OCI-M2 (cell line): ENCODE measurements around the gene MYDGF.
A peak's percentile ranks its signal among the peaks of the same experiment; 100 is the strongest.

Experiments used
- DNase-seq: peaks from one replicate; lab custom pipeline; 2025; ENCODE audit not compliant: unreplicated experiment; lab: John Stamatoyannopoulos, UW

Gene MYDGF

DNA sequence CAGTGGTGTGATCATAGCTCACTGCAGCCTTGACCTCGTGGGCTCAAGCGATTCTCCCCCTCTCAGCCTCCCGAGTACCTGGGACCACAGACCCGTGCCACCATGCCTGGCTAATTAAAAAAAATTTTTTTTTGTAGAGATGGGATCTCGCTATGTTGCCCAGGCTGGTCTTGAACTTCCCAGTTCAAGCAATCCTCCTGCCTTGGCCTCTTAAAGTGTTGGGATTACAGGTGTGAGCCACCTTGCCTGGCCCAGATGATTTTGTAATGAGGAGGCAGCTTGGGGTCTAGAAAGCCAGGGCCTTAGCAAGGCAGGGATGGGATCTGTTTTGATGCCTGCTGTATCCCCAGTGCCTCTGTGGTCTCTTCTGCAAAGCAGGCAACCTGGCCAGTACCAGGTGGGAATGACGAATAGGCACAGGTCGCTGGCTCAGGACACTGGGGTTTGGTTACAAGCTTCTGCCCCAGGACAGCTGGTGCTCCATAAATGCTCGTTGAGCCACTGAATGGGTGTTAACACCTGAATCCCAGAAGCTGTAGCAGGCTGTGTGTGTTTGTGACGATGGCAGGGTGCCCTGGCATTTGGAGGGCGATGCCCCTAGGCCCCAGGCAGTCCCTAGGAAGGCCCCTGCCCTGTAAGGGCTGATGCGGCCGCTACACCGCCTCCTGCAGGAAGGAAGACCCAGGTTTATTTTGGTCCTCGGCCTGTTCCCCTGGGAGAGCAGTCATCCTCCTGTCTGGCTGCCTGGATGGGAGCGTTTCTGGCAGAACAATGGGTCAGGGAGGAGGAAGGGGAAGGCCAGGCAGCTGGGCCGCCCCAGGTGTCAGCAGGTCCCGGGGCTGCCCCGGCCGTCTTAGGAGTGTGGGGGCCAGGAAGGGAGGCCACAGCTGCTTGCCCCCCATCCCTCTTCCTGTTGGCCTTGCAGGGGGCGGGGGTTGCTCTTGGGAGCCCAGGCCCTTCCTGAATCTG, 22.2 kb downstream of the MYDGF start:
- DNase-seq = no peak

DNA sequence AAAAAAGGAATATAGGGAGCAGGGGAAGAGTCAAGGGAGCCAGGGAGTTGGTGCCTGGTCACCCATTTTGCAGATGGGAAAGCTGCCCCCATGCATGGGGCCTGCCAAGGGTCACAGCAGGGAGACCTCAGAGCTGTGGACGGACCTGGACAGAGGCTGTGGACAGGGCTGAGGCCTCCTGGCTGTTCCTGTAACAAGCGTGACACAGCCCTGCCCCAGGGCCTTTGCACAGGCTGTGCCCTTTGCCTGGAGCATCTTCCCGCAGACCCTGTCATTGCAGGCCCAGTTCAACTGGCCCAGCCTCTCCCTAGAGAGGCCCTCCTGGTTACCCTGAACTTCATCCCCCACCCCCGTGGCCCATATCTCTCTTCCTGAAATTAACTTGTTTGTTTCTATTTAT, 24.4 kb downstream of the MYDGF start:
- no peak for DNase-seq

- DNase-seq = no peak
These were observed 27.5 kb downstream of the MYDGF start for GRCh38 chr19:4642625-4643024.

DNA sequence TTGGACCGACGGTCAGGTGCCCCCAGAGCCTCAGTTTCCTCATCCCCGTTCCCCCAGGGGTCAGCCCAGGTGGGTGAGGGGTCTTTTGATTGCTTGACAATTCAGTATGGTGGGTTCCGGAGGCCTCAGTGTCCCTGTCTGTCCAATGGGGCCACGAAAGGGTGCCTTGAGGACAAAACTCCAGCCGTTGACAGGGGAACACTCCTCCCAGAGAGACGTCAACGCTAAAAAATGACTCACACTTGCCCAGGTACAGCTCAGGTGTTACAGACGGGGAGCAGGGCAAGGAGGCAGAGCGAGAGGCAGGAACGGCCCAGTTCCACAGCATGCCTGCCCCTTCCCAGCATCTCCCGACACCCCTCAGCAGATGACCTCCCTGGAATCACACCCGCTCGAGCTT, 29.0 kb downstream of the MYDGF start:
- no peak for DNase-seq

DNA sequence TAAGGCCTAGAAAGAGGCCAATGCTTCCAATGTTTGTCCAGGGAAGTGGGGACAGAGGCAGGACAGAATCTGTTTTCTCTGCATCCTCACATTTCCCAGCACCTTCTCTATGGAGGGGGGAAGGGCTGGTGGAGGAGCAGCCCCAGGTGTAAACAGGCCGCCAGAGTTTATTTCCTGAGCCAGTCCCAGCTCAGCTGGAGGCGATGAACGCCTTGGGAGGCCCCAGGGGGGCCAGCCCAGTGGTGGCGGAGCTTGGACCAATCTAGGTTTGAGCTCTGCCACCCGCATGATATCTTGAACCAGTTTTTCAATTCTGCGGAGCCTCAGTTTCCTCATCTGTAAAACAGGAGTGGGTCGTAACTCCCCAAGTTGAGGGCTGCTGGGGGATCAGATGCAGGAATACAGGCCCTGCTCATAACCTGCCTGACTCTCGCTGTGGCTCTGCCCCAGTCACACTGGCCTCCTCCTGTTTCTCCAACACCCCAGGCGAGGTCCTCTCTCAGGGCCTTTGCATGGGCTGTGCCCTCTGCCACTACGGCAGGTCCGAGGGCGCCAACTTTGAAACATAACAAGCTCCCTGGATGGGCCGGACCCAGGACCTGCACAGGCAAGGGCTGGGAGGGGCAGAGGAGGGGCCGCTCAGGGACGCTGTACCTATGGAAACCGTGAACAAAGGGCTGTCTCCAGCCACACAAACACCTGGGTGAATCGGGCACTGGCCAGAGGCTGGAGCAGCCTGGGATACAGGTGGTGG, 29.7 kb downstream of the MYDGF start:
- DNase-seq = no peak

GRCh38 chr19:4639531-4640246, 30.5 kb downstream of the MYDGF start:
- DNase-seq = no peak

- peak; percentile 82 for DNase-seq
These were observed 31.2 kb downstream of the MYDGF start, which contains the start of gene TNFAIP8L1 for GRCh38 chr19:4638828-4639530. Gene TNFAIP8L1 (plus strand): TSS chr19:4639516. CDS start chr19:4651870, 12,354 bp downstream.

GRCh38 chr19:4638317-4638716, 31.8 kb downstream of the MYDGF start:
- no peak for DNase-seq

GRCh38 chr19:4636761-4637160, 33.4 kb downstream of the MYDGF start:
- DNase-seq = no peak

DNA sequence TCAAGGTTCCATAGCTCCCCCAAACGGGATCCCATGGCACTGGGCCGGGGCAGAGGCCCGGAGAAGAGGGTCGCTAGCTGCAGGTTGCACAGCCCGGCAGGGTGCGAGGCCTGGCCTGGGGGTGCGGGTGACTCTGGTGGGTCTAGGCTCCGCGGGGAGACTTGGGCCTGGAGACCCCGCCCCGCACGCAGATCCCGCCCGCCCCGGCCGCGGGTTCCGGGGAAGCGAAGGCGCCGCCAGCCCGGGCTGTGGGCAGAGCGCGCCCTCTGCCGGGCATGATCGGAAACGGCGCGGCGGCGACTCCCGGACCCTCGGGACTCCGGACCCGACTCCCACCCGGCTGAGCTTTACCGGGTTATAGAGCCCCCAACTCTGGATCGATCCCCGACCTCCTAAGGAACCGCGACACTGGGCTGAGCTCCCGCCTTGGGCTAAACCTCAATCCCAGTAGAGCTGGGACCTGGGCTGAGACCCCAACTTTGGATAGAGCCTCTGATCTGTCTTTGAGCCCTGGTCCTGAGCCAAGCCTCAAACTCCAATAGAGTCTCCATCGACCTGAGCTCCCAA, 33.9 kb downstream of the MYDGF start:
- DNase-seq = no peak

GRCh38 chr19:4635754-4636116, 34.4 kb downstream of the MYDGF start:
- no peak for DNase-seq

- peak; percentile 62 for DNase-seq
These were observed 36.8 kb downstream of the MYDGF start for GRCh38 chr19:4633140-4633967.

DNA sequence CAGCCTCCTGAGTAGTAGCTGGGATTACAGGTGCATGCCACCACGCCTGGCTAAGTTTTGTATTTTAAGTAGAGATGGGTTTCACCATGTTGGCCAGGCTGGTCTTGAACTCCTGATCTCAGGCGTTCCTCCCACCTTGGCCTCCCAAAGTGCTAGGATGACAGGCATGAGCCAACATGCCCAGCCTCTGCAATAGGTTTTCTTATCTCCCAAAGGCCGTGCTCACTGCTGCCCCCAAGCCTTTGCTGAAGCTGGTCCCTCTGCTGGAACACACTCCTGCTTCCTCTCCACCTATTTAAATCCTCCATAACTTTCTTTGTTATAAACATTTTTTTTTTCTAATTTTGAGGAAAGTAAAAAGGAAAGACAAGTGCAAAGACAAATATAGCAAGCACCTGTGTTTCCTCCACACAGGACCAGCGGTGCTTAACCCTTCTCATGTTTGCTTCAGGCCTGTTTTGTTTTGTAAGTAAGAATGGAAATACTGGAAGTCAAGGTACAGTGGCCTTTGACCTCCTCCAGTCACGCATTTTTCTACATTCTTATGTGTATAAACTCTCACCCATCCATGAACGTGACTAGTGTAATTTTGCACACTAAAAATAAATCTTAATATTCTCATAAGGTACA, 45.3 kb downstream of the MYDGF start:
- DNase-seq = no peak

DNA sequence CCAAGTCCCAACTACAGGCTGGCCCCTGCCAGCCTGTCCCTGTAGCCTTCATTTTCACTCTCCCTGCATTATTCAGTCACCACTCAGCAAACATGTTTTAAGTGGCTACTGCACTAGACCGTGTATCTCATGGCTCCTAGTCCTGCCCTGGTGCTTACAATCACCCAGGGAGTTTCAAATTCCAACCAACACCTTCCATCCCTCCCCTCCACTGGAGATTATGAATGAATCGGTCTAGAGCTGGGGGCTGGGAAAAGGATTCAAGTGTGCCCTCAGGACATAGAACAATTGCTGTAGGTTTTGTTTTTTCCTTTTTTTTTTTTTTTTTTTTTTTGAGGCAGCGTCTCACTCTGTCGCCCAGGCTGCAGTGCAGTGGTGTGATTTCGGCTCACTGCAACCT, 45.8 kb downstream of the MYDGF start:
- DNase-seq = no peak

GRCh38 chr19:4622695-4623421, 47.3 kb downstream of the MYDGF start:
- no peak for DNase-seq

DNA sequence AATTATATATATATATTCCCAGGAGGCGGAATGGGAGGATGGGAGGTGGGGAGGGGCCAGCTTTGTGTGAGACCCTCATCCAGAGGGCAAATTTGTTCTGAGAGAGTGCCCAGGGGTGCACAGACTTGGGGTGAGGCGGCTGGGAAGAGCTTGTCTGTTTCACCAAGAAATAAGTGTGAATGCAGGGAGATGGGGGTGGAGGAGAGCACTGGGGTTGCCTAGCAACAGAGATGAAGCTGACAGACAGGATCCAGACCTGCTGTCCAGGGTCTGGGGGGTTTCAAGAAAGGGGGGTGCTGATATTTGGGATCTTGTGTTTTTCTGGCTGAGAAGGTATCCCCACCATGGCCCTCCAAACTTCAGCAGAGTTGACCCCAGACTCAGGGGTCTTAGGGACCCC, 49.5 kb downstream of the MYDGF start:
- DNase-seq = no peak

DNA sequence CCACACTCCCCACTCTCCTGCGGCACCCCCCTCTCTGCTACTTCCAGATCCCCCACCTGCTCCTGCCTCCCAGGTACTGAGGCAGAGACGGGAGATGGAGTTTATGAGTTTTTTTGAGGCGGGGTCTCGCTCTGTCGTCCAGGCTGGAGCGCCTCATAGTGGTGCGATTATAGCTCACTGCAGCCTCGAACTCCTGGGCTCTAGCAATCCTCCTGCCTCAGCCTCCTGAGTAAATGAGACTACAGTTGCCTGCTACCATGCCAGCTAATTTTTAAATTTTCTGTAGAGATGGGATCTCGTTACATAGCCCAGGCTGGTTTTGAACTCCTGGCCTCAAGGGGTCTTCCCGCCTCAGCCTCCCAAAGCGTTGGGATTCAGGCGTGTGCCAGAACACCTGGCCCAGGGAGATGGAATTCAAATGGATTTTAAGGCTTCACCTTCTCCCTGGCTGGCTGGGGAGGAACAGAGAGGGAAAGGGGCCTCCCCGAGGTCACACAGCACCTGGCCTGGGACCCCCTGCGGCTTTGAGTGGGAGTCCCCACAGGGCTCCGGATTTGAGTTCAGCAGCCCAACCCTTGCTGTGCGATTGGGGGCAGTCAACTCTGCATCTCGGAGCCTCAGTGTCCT, 50.4 kb downstream of the MYDGF start:
- DNase-seq = no peak

GRCh38 chr19:4618019-4618418, 52.1 kb downstream of the MYDGF start:
- no peak for DNase-seq
